Kidney (tissue), 14 donors: ENCODE data around the gene ZNF860. TPM values are rescaled to one million over a fixed set of nuclear protein-coding genes. Genes with fewer than 3 reads are reported as not detected.

Experiments used
- DNase-seq, 5 donors: peaks; one replicate each; pipeline ENCODE4 v3.0.0-alpha.2; 2013 to 2020
- FAIRE-seq: peaks from 2 replicates; lab custom pipeline; 2012; peaks lifted over from hg19 to GRCh38; lab: Jason Lieb, UNC
- H3K27ac ChIP-seq, 2 donors: one replicate each; pipeline ENCODE4 v1.7.0; 2013; ENCODE audit warnings: low read depth in 2 of 2, low read length in 2 of 2, inconsistent platforms in 1 of 2
- H3K27me3 ChIP-seq: one replicate; pipeline ENCODE4 v1.7.1; 2013; ENCODE audit warnings: low read length, inconsistent platforms; ENCODE audit not compliant: control insufficient read depth, insufficient read depth
- H3K36me3 ChIP-seq, 3 donors: one replicate each; pipeline versions ENCODE4 v1.7.0 to v1.7.1; 2013; ENCODE audit warnings: low read length in 3 of 3, control low read depth in 1 of 3, inconsistent platforms in 1 of 3; ENCODE audit not compliant: insufficient read depth in 3 of 3, control insufficient read depth in 2 of 3
- H3K4me1 ChIP-seq, 3 donors: one replicate each; pipeline versions ENCODE4 v1.7.0 to v1.7.1; 2013; ENCODE audit warnings: low read length in 3 of 3, inconsistent platforms in 1 of 3, low read depth in 1 of 3; ENCODE audit not compliant: control insufficient read depth in 2 of 3, insufficient read depth in 2 of 3
- H3K4me3 ChIP-seq, 3 donors: one replicate each; pipeline versions ENCODE4 v1.7.0 to v1.8.1; 2013; ENCODE audit warnings: low read length in 3 of 3, control low read depth in 1 of 3, inconsistent platforms in 1 of 3
- H3K9ac ChIP-seq, 3 donors: one replicate each; pipeline versions ENCODE4 v1.7.0 to v1.7.1; 2013; ENCODE audit warnings: low read length in 3 of 3, control low read depth in 1 of 3, inconsistent platforms in 1 of 3
- H3K9me3 ChIP-seq, 3 donors: one replicate each; pipeline versions ENCODE4 v1.7.0 to v1.7.1; 2013; ENCODE audit warnings: low read length in 3 of 3, control low read depth in 1 of 3, inconsistent platforms in 1 of 3; ENCODE audit not compliant: control insufficient read depth in 2 of 3, insufficient read depth in 1 of 3
- CTCF ChIP-seq: IDR thresholded peaks from 3 replicates; pipeline ENCODE4 v1.5.1; 2012; ENCODE audit warnings: mild to moderate bottlenecking, moderate library complexity, borderline replicate concordance; ENCODE audit not compliant: insufficient read depth; ENCODE audit errors: extremely low read depth
- intact Hi-C: fragments of 100-400 bp; cut with DNase I; formaldehyde crosslinking; loops from one replicate; pipeline ENCODE4 v1.11.1; 2022
- polyA plus RNA-seq: library from polyadenylated mRNA; stranded (reverse); fragments of 350-450 nt; fragmentation: Illumina TruSeq; extraction: RNeasy Lipid Tissue Mini Kit (QIAGEN cat#74804); gene quantifications from one replicate; pipeline ENCODE4 v1.2.3, GENCODE V29; 2014; ENCODE audit warnings: low read depth, low replicate concordance; ENCODE audit not compliant: insufficient read depth
- total RNA-seq: library from RNA; stranded (reverse); fragmentation: NEBNext Ultra II Directional; extraction: Animal tissue kit (Norgen Biotek cat#: 25700); gene quantifications from one replicate; pipeline ENCODE4 v1.2.1, GENCODE V29; 2021
- donor health status: control.
- donor health status: control.
- donor health status: control.
- donor health status: control.
- donor health status: control.
- donor health status: DM: yes; HTN: yes; CAD: no.
- donor health status: Normal renal cell carcinoma (clear cell type).

Gene ZNF860
- total and polyA plus RNA-seq, 2 donors from 2014 or later: 0.84 to 5.9 TPM

GRCh38 chr3:32002561-32003368 lies 21.2 kb downstream of the ZNF860 start:
- Histone ChIP-seq H3K9ac (no peak overlapping the region), H3K27ac (no peak overlapping the region), H3K9me3 (no peaks in the 10 kb centered on the region), H3K27me3 (no peaks in the 10 kb centered on the region), H3K4me1 (no peaks in the 10 kb centered on the region), H3K4me3 (no peak overlapping the region), H3K36me3 (no peaks in the 10 kb centered on the region)
- DNase-seq: no peak
- FAIRE-seq: no peak
- intact Hi-C loops: no loop called here
- no peak for TF ChIP-seq CTCF

GRCh38 chr3:32003380-32003779 lies 21.8 kb downstream of the ZNF860 start:
- TF ChIP-seq CTCF: no peak
- no peak for DNase-seq
- H3K27me3 ChIP-seq: no peaks in the 10 kb centered on the region

GRCh38 chr3:32004113-32004765 lies 22.7 kb downstream of the ZNF860 start:
- intact Hi-C loops: no loop called here
- Histone ChIP-seq H3K9ac (no peak overlapping the region), H3K4me1 (no peaks in the 10 kb centered on the region), H3K4me3 (no peak overlapping the region), H3K9me3 (no peaks in the 10 kb centered on the region), H3K27me3 (no peaks in the 10 kb centered on the region), H3K27ac (no peak overlapping the region), H3K36me3 (no peaks in the 10 kb centered on the region)
- no peak for FAIRE-seq
- no peak for TF ChIP-seq CTCF
- peak in 2 of 5 donors; percentile 11 to 19 for DNase-seq

More at GRCh38 chr3:32003380-32003779, 21.8 kb downstream of the ZNF860 start:
- Histone ChIP-seq H3K9me3 (no peaks in the 10 kb centered on the region), H3K9ac (no peak overlapping the region), H3K4me1 (no peaks in the 10 kb centered on the region), H3K4me3 (no peak overlapping the region), H3K27ac (no peak overlapping the region), H3K36me3 (no peaks in the 10 kb centered on the region)
- no peak for FAIRE-seq
- intact Hi-C loops: no loop called here
